ENCODE data around the gene ELFN2.

Gene ELFN2

DNA sequence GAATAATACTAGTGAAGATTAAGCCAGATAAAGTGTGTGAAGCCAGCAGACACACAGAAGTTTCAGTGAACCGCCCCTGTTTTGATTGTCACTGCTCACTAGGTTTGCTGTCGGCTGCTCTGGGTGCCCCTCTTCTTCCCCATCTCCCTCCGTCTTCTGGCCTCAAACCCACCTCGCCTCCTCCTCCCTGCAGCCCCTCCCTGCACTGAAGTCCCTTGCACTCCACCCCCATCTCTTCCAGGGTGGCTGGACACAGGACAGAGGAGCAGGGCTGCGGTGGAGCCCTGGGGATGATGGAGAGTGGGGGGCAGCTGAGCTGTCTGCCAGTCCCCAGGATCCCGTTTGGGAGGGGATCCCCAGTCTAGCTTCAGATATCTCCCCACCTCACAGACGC, 91.5 kb downstream of the ELFN2 start:
- H3K36me3 ChIP-seq (ENCODE audit: control insufficient read depth in 2 of 2, insufficient read depth in 1 of 2, low read length in 2 of 2) = no peaks in the 10 kb centered on the region
- no peaks in the 10 kb centered on the region for H3K9me3 ChIP-seq (ENCODE audit: control insufficient read depth, insufficient read depth, low read depth, low read length)
- 0 out of 2 replicates have a peak, but pooled peaks cover 3% of the 10 kb centered on the region for H3K4me1 ChIP-seq (ENCODE audit: control insufficient read depth, insufficient read depth, low read length)
- H3K27ac ChIP-seq (ENCODE audit: extremely low read depth, low read depth, low read length) = no peak overlapping the region
- no peak overlapping the region for H3K4me3 ChIP-seq (ENCODE audit: low read depth, low read length)
- ChIA-PET CTCF (interaction anchor here (0.5 to 4.3 kb wide), 5 partner anchors 19 to 189 kb away, joined by 3 to 11 read pairs (median 3); no protein-coding TSS in a partner anchor), POLR2A (no interaction called here)
- TF ChIP-seq, protein P1, sequence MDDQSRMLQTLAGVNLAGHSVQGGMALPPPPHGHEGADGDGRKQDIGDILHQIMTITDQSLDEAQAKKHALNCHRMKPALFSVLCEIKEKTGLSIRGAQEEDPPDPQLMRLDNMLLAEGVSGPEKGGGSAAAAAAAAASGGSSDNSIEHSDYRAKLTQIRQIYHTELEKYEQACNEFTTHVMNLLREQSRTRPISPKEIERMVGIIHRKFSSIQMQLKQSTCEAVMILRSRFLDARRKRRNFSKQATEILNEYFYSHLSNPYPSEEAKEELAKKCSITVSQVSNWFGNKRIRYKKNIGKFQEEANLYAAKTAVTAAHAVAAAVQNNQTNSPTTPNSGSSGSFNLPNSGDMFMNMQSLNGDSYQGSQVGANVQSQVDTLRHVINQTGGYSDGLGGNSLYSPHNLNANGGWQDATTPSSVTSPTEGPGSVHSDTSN (CRISPR knock-in tag; IDR thresholded peaks at IDR 0.05) = no peak
- TF ChIP-seq RBAK (tag by site-specific recombination; IDR thresholded peaks at IDR 0.05) = no peak
- TF ChIP-seq SETDB1 (IDR thresholded peaks at IDR 0.05; ENCODE audit: insufficient read length, low read length) = no peak
- TF ChIP-seq GLIS1 (tag by site-specific recombination; IDR thresholded peaks at IDR 0.05) = no peak
- no peak for TF ChIP-seq ZNF2 (tag by site-specific recombination; IDR thresholded peaks at IDR 0.05)
- TF ChIP-seq, protein P2, sequence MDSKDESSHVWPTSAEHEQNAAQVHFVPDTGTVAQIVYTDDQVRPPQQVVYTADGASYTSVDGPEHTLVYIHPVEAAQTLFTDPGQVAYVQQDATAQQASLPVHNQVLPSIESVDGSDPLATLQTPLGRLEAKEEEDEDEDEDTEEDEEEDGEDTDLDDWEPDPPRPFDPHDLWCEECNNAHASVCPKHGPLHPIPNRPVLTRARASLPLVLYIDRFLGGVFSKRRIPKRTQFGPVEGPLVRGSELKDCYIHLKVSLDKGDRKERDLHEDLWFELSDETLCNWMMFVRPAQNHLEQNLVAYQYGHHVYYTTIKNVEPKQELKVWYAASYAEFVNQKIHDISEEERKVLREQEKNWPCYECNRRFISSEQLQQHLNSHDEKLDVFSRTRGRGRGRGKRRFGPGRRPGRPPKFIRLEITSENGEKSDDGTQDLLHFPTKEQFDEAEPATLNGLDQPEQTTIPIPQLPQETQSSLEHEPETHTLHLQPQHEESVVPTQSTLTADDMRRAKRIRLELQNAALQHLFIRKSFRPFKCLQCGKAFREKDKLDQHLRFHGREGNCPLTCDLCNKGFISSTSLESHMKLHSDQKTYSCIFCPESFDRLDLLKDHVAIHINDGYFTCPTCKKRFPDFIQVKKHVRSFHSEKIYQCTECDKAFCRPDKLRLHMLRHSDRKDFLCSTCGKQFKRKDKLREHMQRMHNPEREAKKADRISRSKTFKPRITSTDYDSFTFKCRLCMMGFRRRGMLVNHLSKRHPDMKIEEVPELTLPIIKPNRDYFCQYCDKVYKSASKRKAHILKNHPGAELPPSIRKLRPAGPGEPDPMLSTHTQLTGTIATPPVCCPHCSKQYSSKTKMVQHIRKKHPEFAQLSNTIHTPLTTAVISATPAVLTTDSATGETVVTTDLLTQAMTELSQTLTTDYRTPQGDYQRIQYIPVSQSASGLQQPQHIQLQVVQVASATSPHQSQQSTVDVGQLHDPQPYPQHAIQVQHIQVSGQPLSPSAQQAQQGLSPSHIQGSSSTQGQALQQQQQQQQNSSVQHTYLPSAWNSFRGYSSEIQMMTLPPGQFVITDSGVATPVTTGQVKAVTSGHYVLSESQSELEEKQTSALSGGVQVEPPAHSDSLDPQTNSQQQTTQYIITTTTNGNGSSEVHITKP (tag by site-specific recombination; IDR thresholded peaks at IDR 0.05) = no peak
- TF ChIP-seq ZNF404 (tag by site-specific recombination; IDR thresholded peaks at IDR 0.05) = no peak
- TF ChIP-seq, protein P3, sequence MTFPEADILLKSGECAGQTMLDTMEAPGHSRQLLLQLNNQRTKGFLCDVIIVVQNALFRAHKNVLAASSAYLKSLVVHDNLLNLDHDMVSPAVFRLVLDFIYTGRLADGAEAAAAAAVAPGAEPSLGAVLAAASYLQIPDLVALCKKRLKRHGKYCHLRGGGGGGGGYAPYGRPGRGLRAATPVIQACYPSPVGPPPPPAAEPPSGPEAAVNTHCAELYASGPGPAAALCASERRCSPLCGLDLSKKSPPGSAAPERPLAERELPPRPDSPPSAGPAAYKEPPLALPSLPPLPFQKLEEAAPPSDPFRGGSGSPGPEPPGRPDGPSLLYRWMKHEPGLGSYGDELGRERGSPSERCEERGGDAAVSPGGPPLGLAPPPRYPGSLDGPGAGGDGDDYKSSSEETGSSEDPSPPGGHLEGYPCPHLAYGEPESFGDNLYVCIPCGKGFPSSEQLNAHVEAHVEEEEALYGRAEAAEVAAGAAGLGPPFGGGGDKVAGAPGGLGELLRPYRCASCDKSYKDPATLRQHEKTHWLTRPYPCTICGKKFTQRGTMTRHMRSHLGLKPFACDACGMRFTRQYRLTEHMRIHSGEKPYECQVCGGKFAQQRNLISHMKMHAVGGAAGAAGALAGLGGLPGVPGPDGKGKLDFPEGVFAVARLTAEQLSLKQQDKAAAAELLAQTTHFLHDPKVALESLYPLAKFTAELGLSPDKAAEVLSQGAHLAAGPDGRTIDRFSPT (tag by site-specific recombination; IDR thresholded peaks at IDR 0.05) = no peak
- TF ChIP-seq ZNF214 (tag by site-specific recombination; IDR thresholded peaks at IDR 0.05; ENCODE audit: borderline replicate concordance) = no peak
- no peak for TF ChIP-seq HOXC10 (CRISPR knock-in tag; IDR thresholded peaks at IDR 0.05)
- no peak for TF ChIP-seq ZNF157 (tag by site-specific recombination; IDR thresholded peaks at IDR 0.05)
- TF ChIP-seq, protein P4, sequence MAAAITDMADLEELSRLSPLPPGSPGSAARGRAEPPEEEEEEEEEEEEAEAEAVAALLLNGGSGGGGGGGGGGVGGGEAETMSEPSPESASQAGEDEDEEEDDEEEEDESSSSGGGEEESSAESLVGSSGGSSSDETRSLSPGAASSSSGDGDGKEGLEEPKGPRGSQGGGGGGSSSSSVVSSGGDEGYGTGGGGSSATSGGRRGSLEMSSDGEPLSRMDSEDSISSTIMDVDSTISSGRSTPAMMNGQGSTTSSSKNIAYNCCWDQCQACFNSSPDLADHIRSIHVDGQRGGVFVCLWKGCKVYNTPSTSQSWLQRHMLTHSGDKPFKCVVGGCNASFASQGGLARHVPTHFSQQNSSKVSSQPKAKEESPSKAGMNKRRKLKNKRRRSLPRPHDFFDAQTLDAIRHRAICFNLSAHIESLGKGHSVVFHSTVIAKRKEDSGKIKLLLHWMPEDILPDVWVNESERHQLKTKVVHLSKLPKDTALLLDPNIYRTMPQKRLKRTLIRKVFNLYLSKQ (tag by site-specific recombination; IDR thresholded peaks at IDR 0.05; ENCODE audit: borderline replicate concordance) = no peak
- no peak for TF ChIP-seq ZNF473 (tag by site-specific recombination; IDR thresholded peaks at IDR 0.05)
- TF ChIP-seq ZNF248 (tag by site-specific recombination; IDR thresholded peaks at IDR 0.05) = no peak
- no peak for TF ChIP-seq YY1 (tag by site-specific recombination; IDR thresholded peaks at IDR 0.05)
- TF ChIP-seq, protein P5, sequence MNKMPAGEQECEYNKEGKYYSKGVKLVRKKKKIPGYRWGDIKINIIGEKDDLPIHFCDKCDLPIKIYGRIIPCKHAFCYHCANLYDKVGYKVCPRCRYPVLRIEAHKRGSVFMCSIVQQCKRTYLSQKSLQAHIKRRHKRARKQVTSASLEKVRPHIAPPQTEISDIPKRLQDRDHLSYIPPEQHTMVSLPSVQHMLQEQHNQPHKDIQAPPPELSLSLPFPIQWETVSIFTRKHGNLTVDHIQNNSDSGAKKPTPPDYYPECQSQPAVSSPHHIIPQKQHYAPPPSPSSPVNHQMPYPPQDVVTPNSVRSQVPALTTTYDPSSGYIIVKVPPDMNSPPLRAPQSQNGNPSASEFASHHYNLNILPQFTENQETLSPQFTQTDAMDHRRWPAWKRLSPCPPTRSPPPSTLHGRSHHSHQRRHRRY (tag by site-specific recombination; IDR thresholded peaks at IDR 0.05) = no peak
- TF ChIP-seq, protein P6, sequence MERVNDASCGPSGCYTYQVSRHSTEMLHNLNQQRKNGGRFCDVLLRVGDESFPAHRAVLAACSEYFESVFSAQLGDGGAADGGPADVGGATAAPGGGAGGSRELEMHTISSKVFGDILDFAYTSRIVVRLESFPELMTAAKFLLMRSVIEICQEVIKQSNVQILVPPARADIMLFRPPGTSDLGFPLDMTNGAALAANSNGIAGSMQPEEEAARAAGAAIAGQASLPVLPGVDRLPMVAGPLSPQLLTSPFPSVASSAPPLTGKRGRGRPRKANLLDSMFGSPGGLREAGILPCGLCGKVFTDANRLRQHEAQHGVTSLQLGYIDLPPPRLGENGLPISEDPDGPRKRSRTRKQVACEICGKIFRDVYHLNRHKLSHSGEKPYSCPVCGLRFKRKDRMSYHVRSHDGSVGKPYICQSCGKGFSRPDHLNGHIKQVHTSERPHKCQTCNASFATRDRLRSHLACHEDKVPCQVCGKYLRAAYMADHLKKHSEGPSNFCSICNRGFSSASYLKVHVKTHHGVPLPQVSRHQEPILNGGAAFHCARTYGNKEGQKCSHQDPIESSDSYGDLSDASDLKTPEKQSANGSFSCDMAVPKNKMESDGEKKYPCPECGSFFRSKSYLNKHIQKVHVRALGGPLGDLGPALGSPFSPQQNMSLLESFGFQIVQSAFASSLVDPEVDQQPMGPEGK (tag by site-specific recombination; IDR thresholded peaks at IDR 0.05) = no peak
- TF ChIP-seq HOXA7 (CRISPR knock-in tag; IDR thresholded peaks at IDR 0.05; ENCODE audit: borderline replicate concordance) = no peak
- no peak for TF ChIP-seq SP7 (tag by site-specific recombination; IDR thresholded peaks at IDR 0.05)
- no peak for TF ChIP-seq ZSCAN30 (tag by site-specific recombination; IDR thresholded peaks at IDR 0.05)
